Transverse colon (tissue), 4 donors: ENCODE measurements around the gene NUMA1. TPM values are rescaled to one million over a fixed set of nuclear protein-coding genes. Genes with fewer than 3 reads are reported as not detected.

ENCODE experiments used
- DNase-seq: peaks from one replicate; pipeline ENCODE4 v3.0.0-alpha.2; 2019
- H3K27ac ChIP-seq, 4 donors: fragments of 200-600 bp; sonication (generic); 2 replicates each; pipeline ENCODE4 v1.5.1; 2016 to 2018; ENCODE audit warnings: inconsistent platforms in 4 of 4
- H3K27me3 ChIP-seq: fragments of 200-600 bp; sonication (generic); 2 replicates; pipeline ENCODE4 v1.5.1; 2017; ENCODE audit warnings: inconsistent platforms
- H3K36me3 ChIP-seq, 4 donors: fragments of 200-600 bp; sonication (generic); 2 replicates each; pipeline ENCODE4 v1.5.1; 2017 to 2019; ENCODE audit warnings: inconsistent platforms in 4 of 4
- H3K4me1 ChIP-seq, 4 donors: fragments of 200-600 bp; sonication (generic); 2 replicates each; pipeline ENCODE4 v1.5.1; 2017 to 2020; ENCODE audit warnings: inconsistent platforms in 4 of 4
- H3K4me3 ChIP-seq, 4 donors: fragments of 200-600 bp; sonication (generic); 1 replicate in 1 of 4; 2 replicates in 3 of 4; pipeline versions ENCODE4 v1.5.1 to v1.6.1; 2017 to 2019; ENCODE audit warnings: inconsistent platforms in 4 of 4
- H3K9me3 ChIP-seq, 2 donors: fragments of 200-600 bp; sonication (generic); 2 replicates each; pipeline ENCODE4 v1.5.1; 2017 to 2019; ENCODE audit warnings: inconsistent platforms in 2 of 2
- EP300 ChIP-seq: sonication (generic); formaldehyde crosslinking; IDR thresholded peaks from one replicate; pipeline ENCODE4 v1.6.1; 2017; ENCODE audit warnings: antibody characterized with exemption, low read depth
- POLR2A ChIP-seq: fragments of 450-650 bp; IDR thresholded peaks from one replicate; pipeline ENCODE4 v1.6.1; 2016; ENCODE audit warnings: antibody characterized with exemption, mild to moderate bottlenecking, moderate library complexity
- POLR2AphosphoS5 ChIP-seq, 3 donors: sonication (generic); formaldehyde crosslinking; IDR thresholded peaks; one replicate each; pipeline ENCODE4 v1.6.1; 2016; ENCODE audit warnings: antibody characterized with exemption in 3 of 3
- WGBS, 2 donors: methylation state at CpG; one replicate each; pipeline ENCODE4 v1.1.5; 2018; ENCODE audit warnings: low coverage in 1 of 2; 5-methylcytosine and 5-hydroxymethylcytosine counted together
- in situ Hi-C, 4 donors: fragments of 200-750 bp; cut with MboI; loops; one replicate each; pipeline versions ENCODE4 v1.15.0 to v1.15.1; 2017; ENCODE audit warnings: low sequenced_read_pairs in 3 of 4, low pct_ligation_motif_present in 1 of 4, low pct_unique_long_range_greater_than_20kb in 1 of 4
- intact Hi-C: fragments of 100-400 bp; cut with DNase I; formaldehyde crosslinking; loops from one replicate; pipeline ENCODE4 v1.15.1; 2023; ENCODE audit warnings: low total_unique reads
- total RNA-seq, 4 donors: library from RNA; depleted of rRNA; stranded (reverse); fragments of >200 nt; gene quantifications; one replicate each; pipeline ENCODE4 v1.1.0, GENCODE V29; 2016
- TF ChIP-seq, protein P1 (sequence below), 5 experiments: fragments of 200-600 bp in 3 of 5; fragments of 450-650 bp in 2 of 5; sonication (generic) in 3 of 5; IDR thresholded peaks; 1 replicate in 2 of 5; 2 replicates in 3 of 5; pipeline ENCODE4 v1.5.1; 2016 to 2017; ENCODE audit warnings: antibody characterized with exemption in 5 of 5, inconsistent platforms in 3 of 5, mild to moderate bottlenecking in 2 of 5, moderate library complexity in 1 of 5

Gene NUMA1
- total RNA-seq, 4 donors from 2014 or later: 323 to 520 (median 419) TPM

- in situ Hi-C loops: no loop called here
- Histone ChIP-seq H3K9me3 (no peaks in the 10 kb centered on the region), H3K27ac (no peak overlapping the region), H3K27me3 (no peaks in the 10 kb centered on the region), H3K4me3 (no peak overlapping the region), H3K36me3 (peaks cover 0 to 60% (median 36%) of the 10 kb centered on the region in 4 donors), H3K4me1 (peaks cover 4 to 21% (median 13%) of the 10 kb centered on the region in 4 donors)
- no peak for DNase-seq
- no peak for TF ChIP-seq POLR2AphosphoS5 (IDR thresholded peaks at IDR 0.05)
- no peak for TF ChIP-seq EP300
- TF ChIP-seq, protein P1, sequence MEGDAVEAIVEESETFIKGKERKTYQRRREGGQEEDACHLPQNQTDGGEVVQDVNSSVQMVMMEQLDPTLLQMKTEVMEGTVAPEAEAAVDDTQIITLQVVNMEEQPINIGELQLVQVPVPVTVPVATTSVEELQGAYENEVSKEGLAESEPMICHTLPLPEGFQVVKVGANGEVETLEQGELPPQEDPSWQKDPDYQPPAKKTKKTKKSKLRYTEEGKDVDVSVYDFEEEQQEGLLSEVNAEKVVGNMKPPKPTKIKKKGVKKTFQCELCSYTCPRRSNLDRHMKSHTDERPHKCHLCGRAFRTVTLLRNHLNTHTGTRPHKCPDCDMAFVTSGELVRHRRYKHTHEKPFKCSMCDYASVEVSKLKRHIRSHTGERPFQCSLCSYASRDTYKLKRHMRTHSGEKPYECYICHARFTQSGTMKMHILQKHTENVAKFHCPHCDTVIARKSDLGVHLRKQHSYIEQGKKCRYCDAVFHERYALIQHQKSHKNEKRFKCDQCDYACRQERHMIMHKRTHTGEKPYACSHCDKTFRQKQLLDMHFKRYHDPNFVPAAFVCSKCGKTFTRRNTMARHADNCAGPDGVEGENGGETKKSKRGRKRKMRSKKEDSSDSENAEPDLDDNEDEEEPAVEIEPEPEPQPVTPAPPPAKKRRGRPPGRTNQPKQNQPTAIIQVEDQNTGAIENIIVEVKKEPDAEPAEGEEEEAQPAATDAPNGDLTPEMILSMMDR (IDR thresholded peaks at IDR 0.05): no peak
- 88% methylated on average over 20 of the region's 20 CpGs; no CpG with 5 or more reads in 1 of the 2 donors for WGBS, 2 donors
- intact Hi-C loops: no loop called here
These were observed 76.6 kb downstream of the NUMA1 start for GRCh38 chr11:72003776-72004171.

DNA sequence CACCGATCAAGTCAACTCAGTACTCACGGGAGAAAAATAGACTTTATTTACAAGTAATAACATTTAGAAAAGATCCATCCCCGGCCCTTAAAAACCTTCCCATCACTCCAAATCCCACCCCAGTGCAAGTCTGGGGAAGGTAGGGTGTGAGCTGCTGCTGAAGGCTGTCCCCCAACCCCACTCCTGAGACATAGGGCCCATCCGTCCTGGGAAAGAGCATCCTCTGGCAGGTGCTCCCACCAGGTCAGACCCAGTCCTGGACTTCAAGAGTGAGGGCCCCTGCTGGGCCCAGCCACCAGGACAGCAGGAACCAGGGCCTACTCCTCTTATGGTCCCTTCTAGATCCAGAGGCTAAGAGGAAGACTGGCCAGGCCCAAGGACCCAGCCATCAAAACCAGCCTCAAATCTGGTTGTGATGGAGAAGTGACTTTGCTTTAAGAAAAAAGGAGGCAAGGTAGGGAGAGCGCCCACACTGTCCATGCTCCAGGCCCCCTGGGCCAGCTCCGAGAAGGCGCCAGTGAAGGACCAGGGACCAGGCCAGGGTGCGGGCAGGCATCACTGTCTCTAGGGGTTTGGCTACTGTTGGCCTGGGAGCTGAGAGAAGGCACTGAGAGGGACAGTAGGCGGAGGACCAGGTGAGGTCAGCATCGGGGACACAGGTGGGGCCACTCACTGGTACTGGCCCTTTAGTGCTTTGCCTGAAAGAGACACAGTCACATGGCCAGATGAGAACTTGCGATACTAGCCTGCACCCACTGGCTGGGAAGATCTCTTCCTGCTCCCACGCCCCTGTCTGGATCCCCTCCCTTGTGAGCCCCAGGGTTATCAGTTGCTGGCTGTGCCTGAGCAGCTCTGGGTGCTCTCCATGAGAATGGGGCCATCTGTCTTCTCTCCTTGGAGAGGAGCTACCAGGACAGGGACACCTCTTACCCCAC is 77.2 kb downstream of the NUMA1 start:
- Histone ChIP-seq H3K27ac (no peak overlapping the region), H3K4me1 (peaks cover 4 to 26% (median 13%) of the 10 kb centered on the region in 4 donors), H3K9me3 (no peaks in the 10 kb centered on the region), H3K4me3 (no peak overlapping the region), H3K27me3 (no peaks in the 10 kb centered on the region), H3K36me3 (peaks cover 0 to 54% (median 31%) of the 10 kb centered on the region in 4 donors)
- intact Hi-C loops (no loop called here), in situ Hi-C loops (no loop called here)
- no peak for DNase-seq
- 56 to 81% methylated on average over 2 to 12 of the region's 12 CpGs for WGBS, 2 donors
- TF ChIP-seq POLR2A (no peak), POLR2AphosphoS5 (IDR thresholded peaks at IDR 0.05) (no peak), EP300 (no peak)
- TF ChIP-seq, protein P1 (IDR thresholded peaks at IDR 0.05): no peak

- intact Hi-C loops (no loop called here), in situ Hi-C loops (no loop called here)
- no peak overlapping the region for H3K4me3 ChIP-seq
- H3K36me3 ChIP-seq: peaks cover 0 to 43% (median 25%) of the 10 kb centered on the region in 4 donors
- WGBS, 2 donors: 63 to 70% methylated on average over 4 to 10 of the region's 10 CpGs
- no peaks in the 10 kb centered on the region for H3K27me3 ChIP-seq
- H3K9me3 ChIP-seq: no peaks in the 10 kb centered on the region
- no peak for DNase-seq
- H3K27ac ChIP-seq: no peak overlapping the region
- peaks cover 4 to 26% (median 13%) of the 10 kb centered on the region in 4 donors for H3K4me1 ChIP-seq
- peak; percentile 16 for TF ChIP-seq POLR2A
- peak in 1 of 3 donors; percentile 28 for TF ChIP-seq POLR2AphosphoS5 (IDR thresholded peaks at IDR 0.05)
- no peak for TF ChIP-seq EP300
- TF ChIP-seq, protein P1 (IDR thresholded peaks at IDR 0.05): no peak
These were observed 78.3 kb downstream of the NUMA1 start for GRCh38 chr11:72001834-72002591.

DNA sequence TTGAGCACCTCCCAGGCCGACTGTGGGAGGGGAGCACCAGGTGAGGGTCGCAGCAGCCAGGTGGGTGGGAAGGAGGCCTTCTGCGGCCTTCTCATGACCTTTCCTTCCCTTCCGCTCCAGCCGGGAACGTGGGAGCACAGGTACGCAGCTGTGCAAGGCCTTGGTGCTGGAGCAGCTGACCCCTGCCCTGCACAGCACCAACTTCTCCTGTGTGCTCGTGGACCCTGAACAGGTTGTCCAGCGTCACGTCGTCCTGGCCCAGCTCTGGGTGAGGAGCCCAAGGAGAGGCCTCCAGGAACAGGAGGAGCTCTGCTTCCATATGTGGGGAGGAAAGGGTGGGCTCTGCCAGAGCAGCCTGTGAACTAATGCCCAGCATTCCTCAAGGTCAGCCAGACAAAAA is 79.1 kb downstream of the NUMA1 start:
- TF ChIP-seq, protein P1 (IDR thresholded peaks at IDR 0.05): no peak
- no peak for TF ChIP-seq POLR2AphosphoS5 (IDR thresholded peaks at IDR 0.05)
- no peak for TF ChIP-seq POLR2A
- TF ChIP-seq EP300: no peak
- no peaks in the 10 kb centered on the region for H3K27me3 ChIP-seq
- WGBS, 2 donors: 89% methylated on average over 11 of the region's 11 CpGs; no CpG with 5 or more reads in 1 of the 2 donors
- intact Hi-C loops: no loop called here
- no peak for DNase-seq
- peaks cover 0 to 35% (median 18%) of the 10 kb centered on the region in 4 donors for H3K36me3 ChIP-seq
- peaks cover 4 to 26% (median 13%) of the 10 kb centered on the region in 4 donors for H3K4me1 ChIP-seq
- H3K9me3 ChIP-seq: no peaks in the 10 kb centered on the region
- H3K27ac ChIP-seq: no peak overlapping the region
- in situ Hi-C loops: no loop called here
- H3K4me3 ChIP-seq: no peak overlapping the region
